GM21825 (cell line): ENCODE data around the gene SLC22A5.

Experiments used
- ATAC-seq: cut with Tn5 transposase; IDR thresholded peaks from one replicate; pipeline ENCODE4 v1.9.1; 2021; ENCODE audit warnings: mild to moderate bottlenecking, moderate library complexity; ENCODE audit not compliant: unreplicated experiment

The SLC22A5 gene

GRCh38 chr5:132439521-132440089 lies 70.1 kb downstream of the SLC22A5 start:
- no peak for ATAC-seq

- ATAC-seq = no peak
Measured at GRCh38 chr5:132444061-132444460, 74.6 kb downstream of the SLC22A5 start.
